Duodenal mucosa (tissue), 2 donors: ENCODE results near the gene RUNX3.

Experiments used
- H3K27ac ChIP-seq: one replicate; pipeline ENCODE4 v1.7.0; 2013; ENCODE audit warnings: low read depth, low read length
- H3K27me3 ChIP-seq, 2 donors: one replicate each; pipeline ENCODE4 v1.7.0; 2013; ENCODE audit warnings: low read length in 2 of 2, control low read depth in 1 of 2; ENCODE audit not compliant: insufficient read depth in 2 of 2, control insufficient read depth in 1 of 2
- H3K36me3 ChIP-seq, 2 donors: one replicate each; pipeline ENCODE4 v1.7.0; 2013; ENCODE audit warnings: low read length in 2 of 2, control low read depth in 1 of 2; ENCODE audit not compliant: insufficient read depth in 2 of 2, control insufficient read depth in 1 of 2
- H3K4me1 ChIP-seq, 2 donors: one replicate each; pipeline ENCODE4 v1.7.0; 2013; ENCODE audit warnings: low read length in 2 of 2, control low read depth in 1 of 2; ENCODE audit not compliant: insufficient read depth in 2 of 2, control insufficient read depth in 1 of 2
- H3K4me3 ChIP-seq, 2 donors: one replicate each; pipeline ENCODE4 v1.7.0; 2013; ENCODE audit warnings: low read length in 2 of 2, low read depth in 1 of 2
- H3K9ac ChIP-seq, 2 donors: one replicate each; pipeline ENCODE4 v1.7.0; 2013; ENCODE audit warnings: low read length in 2 of 2, low read depth in 1 of 2
- H3K9me3 ChIP-seq, 2 donors: one replicate each; pipeline ENCODE4 v1.7.0; 2013; ENCODE audit warnings: low read length in 2 of 2, control low read depth in 1 of 2; ENCODE audit not compliant: control insufficient read depth in 1 of 2

RUNX3 gene

GRCh38 chr1:24921938-24922662 lies 8.0 kb downstream of the RUNX3 start:
- Histone ChIP-seq H3K36me3 (peaks cover 4% of the 10 kb centered on the region in 2 donors), H3K27ac (no peak overlapping the region), H3K4me1 (peaks cover 21 to 29% of the 10 kb centered on the region in 2 donors), H3K9ac (no peak overlapping the region), H3K9me3 (no peaks in the 10 kb centered on the region), H3K27me3 (peaks cover 25 to 28% of the 10 kb centered on the region in 2 donors), H3K4me3 (no peak overlapping the region)

DNA sequence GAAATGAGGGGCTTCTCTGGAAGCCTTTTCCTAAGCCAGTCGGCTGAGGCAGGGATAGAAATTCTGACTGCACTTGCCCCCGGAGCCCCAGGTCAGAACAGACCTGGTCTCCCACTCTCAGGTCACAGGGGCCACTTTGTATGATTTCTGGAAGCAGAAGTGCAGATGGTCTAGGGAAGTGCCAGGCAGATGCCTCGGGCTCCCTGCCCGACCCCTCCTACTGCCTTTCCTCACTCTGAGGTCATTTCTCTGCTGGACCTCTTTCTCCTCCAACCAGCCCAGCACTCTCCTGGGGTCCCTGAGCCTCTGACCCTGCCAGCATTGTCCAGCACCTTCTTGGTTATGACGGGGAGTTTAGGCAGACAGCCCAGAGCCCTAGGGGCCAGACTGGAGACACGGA lies 8.7 kb downstream of the RUNX3 start:
- no peaks in the 10 kb centered on the region for H3K9me3 ChIP-seq
- peaks cover 18 to 21% of the 10 kb centered on the region in 2 donors for H3K27me3 ChIP-seq
- H3K4me1 ChIP-seq, result peaks cover 14 to 22% of the 10 kb centered on the region in 2 donors
- no peak overlapping the region for H3K9ac ChIP-seq
- peaks cover 4% of the 10 kb centered on the region in 2 donors for H3K36me3 ChIP-seq
- no peak overlapping the region for H3K27ac ChIP-seq
- no peak overlapping the region for H3K4me3 ChIP-seq

GRCh38 chr1:24920533-24920925 lies 9.5 kb downstream of the RUNX3 start:
- H3K27ac ChIP-seq, result no peak overlapping the region
- H3K36me3 ChIP-seq, result peaks cover 4% of the 10 kb centered on the region in 2 donors
- H3K27me3 ChIP-seq, result peaks cover 9 to 12% of the 10 kb centered on the region in 2 donors
- no peaks in the 10 kb centered on the region for H3K9me3 ChIP-seq
- peaks cover 5 to 14% of the 10 kb centered on the region in 2 donors for H3K4me1 ChIP-seq
- no peak overlapping the region for H3K9ac ChIP-seq
- no peak overlapping the region for H3K4me3 ChIP-seq

DNA sequence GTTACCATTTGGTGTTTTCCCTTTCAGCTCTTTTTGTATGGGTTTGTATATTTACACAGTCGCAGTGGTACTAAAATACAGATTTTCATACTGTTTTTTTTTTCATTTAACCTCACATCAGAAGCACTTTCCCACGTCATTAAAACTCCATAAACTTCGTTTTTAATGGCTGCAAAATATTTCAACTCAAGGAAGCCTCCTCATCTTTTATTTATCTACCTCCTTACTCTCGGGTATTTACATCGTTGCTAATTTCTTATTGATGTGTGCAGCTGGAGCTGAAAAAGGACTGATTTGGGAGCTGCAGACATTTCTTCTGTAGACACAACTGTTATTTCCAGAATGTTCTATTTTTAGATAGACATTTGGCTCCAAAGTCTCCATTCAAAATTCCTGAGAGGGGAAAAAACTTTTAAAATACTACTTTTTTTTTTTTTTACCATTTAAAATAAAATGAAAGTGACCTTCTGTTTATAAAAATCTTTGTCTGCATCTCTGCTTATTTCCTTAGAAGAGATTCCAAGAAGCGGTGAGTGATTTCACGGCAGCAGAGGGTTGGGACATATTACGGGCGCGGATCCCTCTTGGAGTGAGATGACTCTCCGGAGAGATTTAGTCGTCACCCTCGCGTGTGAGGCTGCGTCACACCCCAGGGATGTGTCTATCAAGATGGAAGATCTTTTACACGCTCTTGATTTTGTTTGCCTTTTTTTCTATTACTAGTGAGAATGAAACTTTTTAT lies 10.1 kb downstream of the RUNX3 start:
- H3K9ac ChIP-seq, result no peak overlapping the region
- no peaks in the 10 kb centered on the region for H3K9me3 ChIP-seq
- peaks cover 4% of the 10 kb centered on the region in 2 donors for H3K36me3 ChIP-seq
- H3K4me3 ChIP-seq, result no peak overlapping the region
- peaks cover 4 to 7% of the 10 kb centered on the region in 2 donors for H3K27me3 ChIP-seq
- H3K4me1 ChIP-seq, result peaks cover 4 to 8% of the 10 kb centered on the region in 2 donors
- no peak overlapping the region for H3K27ac ChIP-seq

DNA sequence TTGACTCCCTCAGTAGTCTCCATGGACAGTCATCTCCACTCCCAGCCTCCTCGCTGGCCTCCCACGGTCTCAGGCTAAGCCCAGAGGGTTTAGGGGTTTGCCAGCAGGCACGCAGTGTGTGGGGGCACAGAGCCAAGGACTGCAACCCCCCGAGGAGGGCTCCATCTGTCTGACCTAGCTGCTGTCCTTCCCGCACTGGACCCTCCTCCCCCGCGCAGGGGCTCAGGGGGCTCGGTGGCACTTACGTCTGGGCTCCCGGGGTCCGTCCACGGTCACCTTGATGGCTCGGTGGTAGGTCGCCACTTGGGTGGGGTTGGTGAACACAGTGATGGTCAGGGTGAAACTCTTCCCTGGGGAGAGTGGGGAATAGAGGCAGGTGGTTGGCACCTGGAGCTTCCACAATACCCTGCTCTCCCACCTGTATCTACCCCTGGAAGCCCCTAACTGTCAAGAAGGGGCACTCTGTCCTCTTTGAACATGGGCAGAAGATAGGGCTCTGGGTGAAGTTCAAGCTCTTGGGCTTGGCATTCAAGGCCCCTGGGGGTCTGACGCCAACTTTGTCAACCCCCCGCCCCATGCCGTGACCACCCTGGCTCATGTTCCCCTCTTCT lies 11.0 kb downstream of the RUNX3 start:
- Histone ChIP-seq H3K27ac (no peak overlapping the region), H3K4me3 (no peak overlapping the region), H3K9ac (no peak overlapping the region), H3K9me3 (no peaks in the 10 kb centered on the region), H3K36me3 (peaks cover 4% of the 10 kb centered on the region in 2 donors), H3K4me1 (peaks cover 12 to 13% of the 10 kb centered on the region in 2 donors), H3K27me3 (peaks cover 0 to 5% of the 10 kb centered on the region in 2 donors)

GRCh38 chr1:24918370-24918769 lies 11.7 kb downstream of the RUNX3 start:
- Histone ChIP-seq H3K4me1 (peaks cover 15 to 18% of the 10 kb centered on the region in 2 donors), H3K27ac (no peak overlapping the region), H3K4me3 (no peak overlapping the region), H3K27me3 (peaks cover 0 to under 1% of the 10 kb centered on the region in 2 donors), H3K36me3 (peaks cover 4% of the 10 kb centered on the region in 2 donors), H3K9me3 (no peaks in the 10 kb centered on the region), H3K9ac (no peak overlapping the region)

DNA sequence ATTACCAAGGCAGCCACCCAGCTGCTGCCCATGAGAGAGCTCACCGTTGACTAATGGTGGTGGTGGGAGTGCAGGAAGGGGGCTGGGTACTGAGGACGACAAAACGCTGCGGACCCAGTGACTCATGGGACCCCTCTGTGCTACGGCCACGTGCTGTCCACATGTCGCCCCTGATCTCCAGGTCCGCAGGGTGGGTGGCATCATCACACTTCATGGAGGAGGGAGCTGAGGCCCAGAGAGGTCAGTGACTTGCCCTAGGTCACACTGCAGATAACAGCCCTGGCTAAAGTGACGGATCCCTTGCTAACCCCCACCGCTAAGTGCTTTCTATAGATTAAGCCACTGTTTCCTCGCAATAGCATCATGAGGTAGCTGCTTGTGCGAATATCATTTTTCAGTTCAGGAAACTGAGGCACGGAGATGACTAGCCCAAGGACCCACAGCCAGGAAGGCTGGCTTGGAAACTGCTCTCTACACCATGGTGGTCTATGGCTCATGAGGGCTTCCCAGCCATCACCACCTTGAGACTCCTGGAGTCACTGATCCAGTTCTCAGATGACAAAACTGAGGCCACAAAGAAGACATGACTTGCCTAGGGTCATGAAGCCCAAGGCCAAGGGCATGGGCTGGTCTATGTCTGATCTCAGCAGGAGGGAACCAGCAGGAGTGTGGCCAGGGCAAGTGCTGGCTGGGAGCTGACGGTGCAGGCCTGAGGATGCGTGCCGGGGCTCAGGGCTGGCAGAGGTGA lies 12.6 kb downstream of the RUNX3 start:
- peaks cover 4% of the 10 kb centered on the region in 2 donors for H3K36me3 ChIP-seq
- H3K9ac ChIP-seq, result no peak overlapping the region
- H3K27me3 ChIP-seq, result no peaks in the 10 kb centered on the region
- peaks cover 15 to 18% of the 10 kb centered on the region in 2 donors for H3K4me1 ChIP-seq
- no peak overlapping the region for H3K27ac ChIP-seq
- H3K9me3 ChIP-seq, result no peaks in the 10 kb centered on the region
- no peak overlapping the region for H3K4me3 ChIP-seq

- peaks cover 4% of the 10 kb centered on the region in 2 donors for H3K36me3 ChIP-seq
- peaks cover 16 to 24% of the 10 kb centered on the region in 2 donors for H3K4me1 ChIP-seq
- no peak overlapping the region for H3K9ac ChIP-seq
- no peaks in the 10 kb centered on the region for H3K27me3 ChIP-seq
- H3K9me3 ChIP-seq, result no peaks in the 10 kb centered on the region
- H3K4me3 ChIP-seq, result no peak overlapping the region
- H3K27ac ChIP-seq, result no peak overlapping the region
These were observed 14.1 kb downstream of the RUNX3 start for GRCh38 chr1:24915816-24916602.
